ENCODE results near the gene SORBS2. TPM values are rescaled to one million over a fixed set of nuclear protein-coding genes. Genes with fewer than 3 reads are reported as not detected.

The SORBS2 gene
- total RNA-seq, 4 donors from 2014 or later = 45.3 to 135 (median 76.2) TPM

DNA sequence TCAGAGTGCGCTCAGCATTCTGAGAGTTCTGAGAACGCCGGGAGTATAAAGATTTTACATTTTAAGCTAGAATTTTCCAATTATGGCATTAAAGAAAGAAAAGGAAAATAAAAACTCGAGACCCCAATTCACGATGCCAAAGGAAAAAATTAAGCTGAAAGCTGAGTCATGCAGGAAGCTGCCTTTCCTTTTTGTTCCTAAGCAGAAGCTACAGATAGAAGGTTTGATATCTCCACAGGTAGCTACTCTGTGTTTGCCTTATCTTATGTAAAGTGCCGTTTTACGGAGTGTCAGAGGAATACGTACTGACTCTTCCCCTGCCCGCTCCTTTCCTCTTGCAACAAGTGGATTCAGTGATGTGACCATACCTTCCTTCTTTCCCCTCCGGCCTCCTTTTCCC, 10.8 kb upstream of the SORBS2 start:
- no peaks in the 10 kb centered on the region for H3K9me3 ChIP-seq
- H3K4me3 ChIP-seq = no peak overlapping the region
- TF ChIP-seq, protein P1, sequence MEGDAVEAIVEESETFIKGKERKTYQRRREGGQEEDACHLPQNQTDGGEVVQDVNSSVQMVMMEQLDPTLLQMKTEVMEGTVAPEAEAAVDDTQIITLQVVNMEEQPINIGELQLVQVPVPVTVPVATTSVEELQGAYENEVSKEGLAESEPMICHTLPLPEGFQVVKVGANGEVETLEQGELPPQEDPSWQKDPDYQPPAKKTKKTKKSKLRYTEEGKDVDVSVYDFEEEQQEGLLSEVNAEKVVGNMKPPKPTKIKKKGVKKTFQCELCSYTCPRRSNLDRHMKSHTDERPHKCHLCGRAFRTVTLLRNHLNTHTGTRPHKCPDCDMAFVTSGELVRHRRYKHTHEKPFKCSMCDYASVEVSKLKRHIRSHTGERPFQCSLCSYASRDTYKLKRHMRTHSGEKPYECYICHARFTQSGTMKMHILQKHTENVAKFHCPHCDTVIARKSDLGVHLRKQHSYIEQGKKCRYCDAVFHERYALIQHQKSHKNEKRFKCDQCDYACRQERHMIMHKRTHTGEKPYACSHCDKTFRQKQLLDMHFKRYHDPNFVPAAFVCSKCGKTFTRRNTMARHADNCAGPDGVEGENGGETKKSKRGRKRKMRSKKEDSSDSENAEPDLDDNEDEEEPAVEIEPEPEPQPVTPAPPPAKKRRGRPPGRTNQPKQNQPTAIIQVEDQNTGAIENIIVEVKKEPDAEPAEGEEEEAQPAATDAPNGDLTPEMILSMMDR (IDR thresholded peaks at IDR 0.05) = no peak
- TF ChIP-seq EP300 (IDR thresholded peaks at IDR 0.05) (no peak), POLR2A (IDR thresholded peaks at IDR 0.05) (no peak)
- no peak for DNase-seq (ENCODE audit: low spot score in 2 of 2)
- 85 to 86% methylated on average over 10 of the region's 10 CpGs for WGBS, 2 donors
- H3K36me3 ChIP-seq = no peaks in the 10 kb centered on the region
- H3K27ac ChIP-seq = no peak overlapping the region
- H3K4me1 ChIP-seq = peaks cover 0 to 3% (median 0%) of the 10 kb centered on the region in 4 donors
- H3K27me3 ChIP-seq = no peaks in the 10 kb centered on the region

DNA sequence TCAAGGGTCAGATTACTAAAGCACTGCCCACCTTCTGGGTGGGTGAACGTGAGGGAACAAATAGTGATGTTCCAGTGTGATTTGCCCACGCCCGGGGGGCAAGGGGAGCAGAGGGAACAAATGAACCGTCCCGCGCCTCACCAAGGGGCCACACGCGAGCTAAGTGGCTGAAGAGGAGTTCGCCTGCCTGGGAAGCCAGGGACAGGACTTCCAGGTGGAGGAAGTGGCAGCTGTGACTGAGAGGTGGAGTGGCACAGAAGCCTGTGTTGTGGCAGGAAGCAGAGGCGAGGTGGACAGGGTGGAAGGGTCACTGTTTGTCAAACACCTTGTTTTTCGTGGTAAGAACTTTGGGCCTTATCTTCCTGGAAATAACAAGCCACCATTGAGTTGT, 9.0 kb upstream of the SORBS2 start:
- H3K9me3 ChIP-seq = no peaks in the 10 kb centered on the region
- peaks cover 0 to 3% (median 0%) of the 10 kb centered on the region in 4 donors for H3K4me1 ChIP-seq
- DNase-seq (ENCODE audit: low spot score in 2 of 2) = no peak
- TF ChIP-seq, protein P1 (IDR thresholded peaks at IDR 0.05) = no peak
- no peak for TF ChIP-seq EP300 (IDR thresholded peaks at IDR 0.05)
- no peak for TF ChIP-seq POLR2A (IDR thresholded peaks at IDR 0.05)
- H3K27ac ChIP-seq = no peak overlapping the region
- 92 to 95% methylated on average over 11 of the region's 11 CpGs for WGBS, 2 donors
- no peaks in the 10 kb centered on the region for H3K36me3 ChIP-seq
- H3K4me3 ChIP-seq = no peak overlapping the region
- H3K27me3 ChIP-seq = no peaks in the 10 kb centered on the region

DNA sequence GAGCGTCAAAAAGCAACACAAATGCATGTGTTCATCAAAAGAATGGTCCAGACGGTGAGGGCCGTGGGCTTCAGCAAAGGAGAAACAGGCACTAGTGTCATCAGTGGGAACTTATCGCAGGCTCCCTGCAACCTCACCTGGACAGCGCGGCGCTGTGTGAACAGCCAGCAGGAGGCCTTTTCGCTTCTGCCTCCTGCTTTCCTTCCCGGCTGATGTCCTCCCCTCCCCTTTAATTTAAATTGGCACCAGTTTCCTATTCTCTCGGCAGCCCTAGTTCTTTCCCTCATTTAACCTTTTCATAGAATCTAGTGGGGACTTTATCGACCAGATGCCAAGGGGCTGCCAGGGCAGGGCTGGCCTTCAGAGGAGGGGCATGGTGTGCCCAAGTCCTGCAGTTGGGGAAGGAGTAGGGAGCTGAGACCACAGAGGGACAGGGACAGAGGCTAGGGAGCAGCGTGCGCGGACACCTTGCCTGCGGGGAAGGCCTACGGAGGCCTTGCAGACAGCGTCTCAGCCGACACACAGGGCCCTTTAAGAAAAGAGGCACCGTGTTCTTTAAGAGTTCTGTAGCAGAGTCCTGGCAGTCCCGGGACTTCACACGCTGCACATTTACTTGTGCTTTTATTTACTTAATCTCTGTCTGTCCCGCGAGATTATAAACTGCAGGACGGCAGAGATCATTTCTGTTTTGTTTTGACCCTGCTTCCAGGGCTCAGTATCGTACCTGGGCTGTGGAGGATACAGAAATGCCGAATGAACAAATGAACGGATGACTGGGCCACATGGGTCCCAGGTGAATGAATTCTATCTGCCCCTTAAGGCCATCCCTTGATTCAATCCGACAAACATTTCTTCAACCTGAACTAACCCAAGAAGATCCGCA, 8.4 kb upstream of the SORBS2 start:
- TF ChIP-seq, protein P1 (IDR thresholded peaks at IDR 0.05) = no peak
- TF ChIP-seq EP300 (IDR thresholded peaks at IDR 0.05) = no peak
- TF ChIP-seq POLR2A (IDR thresholded peaks at IDR 0.05) = no peak
- Histone ChIP-seq H3K4me1 (peaks cover 0 to under 1% (median 0%) of the 10 kb centered on the region in 4 donors), H3K27me3 (no peaks in the 10 kb centered on the region), H3K9me3 (no peaks in the 10 kb centered on the region), H3K4me3 (no peak overlapping the region), H3K27ac (no peak overlapping the region), H3K36me3 (no peaks in the 10 kb centered on the region)
- WGBS, 2 donors = 64 to 68% methylated on average over 29 of the region's 29 CpGs
- DNase-seq (ENCODE audit: low spot score in 2 of 2) = no peak

DNA sequence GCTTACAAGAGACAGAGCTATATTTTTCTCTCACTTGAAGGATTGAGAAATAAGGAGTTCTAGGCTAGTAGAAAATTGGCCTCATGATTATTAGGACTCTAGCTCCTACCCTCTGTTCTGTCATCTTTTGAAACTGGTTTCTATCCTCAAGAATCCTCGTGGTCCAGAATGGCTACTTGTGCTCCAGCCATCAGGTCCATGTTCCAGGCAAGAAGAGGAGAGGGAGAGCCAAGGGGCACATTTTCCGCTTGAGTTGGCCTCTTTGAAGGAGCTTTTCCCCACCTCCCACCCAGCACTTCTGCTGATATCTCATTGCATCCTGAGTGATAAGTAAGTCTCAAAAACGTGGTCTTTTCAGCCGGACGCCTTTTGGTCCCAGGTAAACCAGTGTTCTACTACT, 7.2 kb upstream of the SORBS2 start:
- Histone ChIP-seq H3K36me3 (no peaks in the 10 kb centered on the region), H3K27ac (no peak overlapping the region), H3K27me3 (no peaks in the 10 kb centered on the region), H3K9me3 (no peaks in the 10 kb centered on the region), H3K4me1 (no peaks in the 10 kb centered on the region), H3K4me3 (no peak overlapping the region)
- DNase-seq (ENCODE audit: low spot score in 2 of 2) = no peak
- TF ChIP-seq EP300 (IDR thresholded peaks at IDR 0.05) = no peak
- TF ChIP-seq, protein P1 (IDR thresholded peaks at IDR 0.05) = no peak
- TF ChIP-seq POLR2A (IDR thresholded peaks at IDR 0.05) = no peak
- WGBS, 2 donors = 95 to 96% methylated on average over 5 of the region's 5 CpGs

DNA sequence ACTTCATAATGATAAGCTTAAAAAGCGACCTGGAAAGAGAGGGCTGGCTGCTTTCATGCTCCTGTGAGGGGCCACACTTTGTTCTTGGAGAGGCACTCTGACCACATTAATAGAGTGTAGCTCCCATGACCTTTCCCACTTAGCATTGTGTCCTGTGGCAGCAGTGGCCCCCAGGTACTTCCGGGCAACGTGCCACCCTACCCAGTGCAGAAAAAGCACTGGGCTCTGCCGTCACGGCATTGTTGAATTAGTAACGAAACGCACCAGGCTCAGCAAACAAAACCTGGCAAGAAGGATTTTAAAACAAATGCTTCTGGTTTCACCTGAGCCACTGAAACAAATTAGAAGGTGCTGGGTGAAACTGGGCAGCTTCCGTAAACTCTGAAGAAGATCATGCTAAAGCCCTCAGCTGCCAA, 5.4 kb upstream of the SORBS2 start:
- Histone ChIP-seq H3K27ac (no peak overlapping the region), H3K27me3 (no peaks in the 10 kb centered on the region), H3K9me3 (no peaks in the 10 kb centered on the region), H3K4me3 (no peak overlapping the region), H3K4me1 (no peaks in the 10 kb centered on the region), H3K36me3 (no peaks in the 10 kb centered on the region)
- TF ChIP-seq, protein P1 (IDR thresholded peaks at IDR 0.05) = no peak
- TF ChIP-seq EP300 (IDR thresholded peaks at IDR 0.05) (no peak), POLR2A (IDR thresholded peaks at IDR 0.05) (no peak)
- no peak for DNase-seq (ENCODE audit: low spot score in 2 of 2)
- WGBS, 2 donors = 89 to 90% methylated on average over 8 of the region's 8 CpGs

All from tibial nerve (tissue), 4 donors.